Body of pancreas (tissue), 4 donors: ENCODE results near the gene ITGB6. TPM values are rescaled to one million over a fixed set of nuclear protein-coding genes. Genes with fewer than 3 reads are reported as not detected.

Experiments
- ATAC-seq: fragments of 150-250 bp; one replicate; pipeline ENCODE4 v1.9.1; 2016
- DNase-seq, 4 donors: peaks; one replicate each; pipeline ENCODE4 v3.0.0-alpha.2; 2019
- H3K27ac ChIP-seq, 4 donors: fragments of 200-600 bp; sonication (generic); 1 replicate in 3 of 4; 2 replicates in 1 of 4; pipeline versions ENCODE4 v1.5.1 to v1.6.1; 2016 to 2019; ENCODE audit warnings: mild to moderate bottlenecking in 1 of 4, mixed read lengths in 1 of 4, moderate library complexity in 1 of 4
- H3K27me3 ChIP-seq, 2 donors: fragments of 200-600 bp; sonication (generic); one replicate each; pipeline ENCODE4 v1.6.0; 2016; ENCODE audit warnings: mild to moderate bottlenecking in 1 of 2
- H3K36me3 ChIP-seq, 2 donors: fragments of 200-600 bp; sonication (generic); replicated peaks in 1 of 2; 2 replicates each; pipeline ENCODE4 v1.5.1; 2016; ENCODE audit warnings: low read depth in 2 of 2; ENCODE audit not compliant: insufficient read depth in 1 of 2
- H3K4me1 ChIP-seq: fragments of 200-600 bp; sonication (generic); one replicate; pipeline ENCODE4 v1.6.0; 2016
- H3K4me3 ChIP-seq, 2 donors: fragments of 200-600 bp; sonication (generic); 1 replicate in 1 of 2; 2 replicates in 1 of 2; pipeline ENCODE4 v1.5.1; 2016 to 2019
- H3K9me3 ChIP-seq, 3 donors: fragments of 200-600 bp; sonication (generic); 1 replicate in 2 of 3; 2 replicates in 1 of 3; pipeline ENCODE4 v1.5.1; 2016
- CTCF ChIP-seq, 7 experiments: fragments of 450-650 bp in 4 of 7; fragments of 200-600 bp in 3 of 7; sonication (generic) in 3 of 7; IDR thresholded peaks; one replicate each; pipeline ENCODE4 v1.5.1; 2016 to 2019; ENCODE audit warnings: antibody characterized with exemption in 7 of 7
- POLR2A ChIP-seq, 3 donors: fragments of 450-650 bp; IDR thresholded peaks; one replicate each; pipeline ENCODE4 v1.6.1; 2016; ENCODE audit warnings: antibody characterized with exemption in 3 of 3, mild to moderate bottlenecking in 2 of 3
- WGBS, 2 donors: methylation state at CpG; one replicate each; pipeline ENCODE4 v1.1.5; 2017; 5-methylcytosine and 5-hydroxymethylcytosine counted together
- intact Hi-C: fragments of 100-400 bp; cut with DNase I; formaldehyde crosslinking; loops from one replicate; pipeline ENCODE4 v1.15.1; 2023
- total RNA-seq, 2 donors: library from RNA; depleted of rRNA; stranded (reverse); fragments of >200 nt; gene quantifications; one replicate each; pipeline ENCODE4 v1.1.0, GENCODE V29; 2016

The ITGB6 gene
- total RNA-seq, 2 donors from 2014 or later: 5.3 to 9.9 TPM

- TF ChIP-seq CTCF (IDR thresholded peaks at IDR 0.05) (no peak), POLR2A (IDR thresholded peaks at IDR 0.05) (no peak)
- Histone ChIP-seq H3K27ac (peak overlapping the region in 1 of 4 donors; percentile 81), H3K27me3 (no peaks in the 10 kb centered on the region), H3K4me3 (no peak overlapping the region), H3K36me3 (no peaks in the 10 kb centered on the region), H3K4me1 (peaks cover 35% of the 10 kb centered on the region), H3K9me3 (no peaks in the 10 kb centered on the region)
- no peak for DNase-seq
- WGBS, 2 donors: 100% methylated on average over 1 of the region's 1 CpG
- intact Hi-C loops: no loop called here
- no peak for ATAC-seq
These were observed 29.5 kb upstream of the ITGB6 start for GRCh38 chr2:160229591-160229990.

GRCh38 chr2:160228141-160228917 lies 28.3 kb upstream of the ITGB6 start:
- TF ChIP-seq CTCF (IDR thresholded peaks at IDR 0.05): no peak
- WGBS, 2 donors: 32 to 41% methylated on average over 5 of the region's 5 CpGs
- intact Hi-C loops: no loop called here
- Histone ChIP-seq H3K27ac (peak overlapping the region in 3 of 4 donors; percentile 2 to 81 (median 39)), H3K36me3 (no peaks in the 10 kb centered on the region), H3K27me3 (no peaks in the 10 kb centered on the region), H3K4me1 (peaks cover 35% of the 10 kb centered on the region), H3K9me3 (no peaks in the 10 kb centered on the region), H3K4me3 (no peak overlapping the region)
- DNase-seq (peak in 1 of 4 donors; percentile 29), ATAC-seq (peak; percentile 59)

- Histone ChIP-seq H3K9me3 (no peaks in the 10 kb centered on the region), H3K36me3 (no peaks in the 10 kb centered on the region), H3K27ac (peak overlapping the region in 3 of 4 donors; percentile 2 to 81 (median 39)), H3K4me3 (no peak overlapping the region), H3K27me3 (no peaks in the 10 kb centered on the region), H3K4me1 (peaks cover 35% of the 10 kb centered on the region)
- ATAC-seq: no peak
- WGBS, 2 donors: 69 to 75% methylated on average over 5 of the region's 5 CpGs
- DNase-seq: no peak
- intact Hi-C loops: no loop called here
- TF ChIP-seq POLR2A (IDR thresholded peaks at IDR 0.05): no peak
- no peak for TF ChIP-seq CTCF (IDR thresholded peaks at IDR 0.05)
These were observed 27.3 kb upstream of the ITGB6 start for GRCh38 chr2:160227293-160227915.

- peaks cover 37% of the 10 kb centered on the region for H3K4me1 ChIP-seq
These were observed 26.3 kb upstream of the ITGB6 start for GRCh38 chr2:160226367-160226766.

More at GRCh38 chr2:160226367-160226766, 26.3 kb upstream of the ITGB6 start:
- no peak for TF ChIP-seq CTCF (IDR thresholded peaks at IDR 0.05)
- 81 to 82% methylated on average over 4 to 5 of the region's 5 CpGs for WGBS, 2 donors
- H3K27me3 ChIP-seq: no peaks in the 10 kb centered on the region
- H3K27ac ChIP-seq: peak overlapping the region in 3 of 4 donors; percentile 53 to 81 (median 75)
- intact Hi-C loops: no loop called here
- no peaks in the 10 kb centered on the region for H3K36me3 ChIP-seq
- H3K4me3 ChIP-seq: no peak overlapping the region
- H3K9me3 ChIP-seq: no peaks in the 10 kb centered on the region
- ATAC-seq: no peak
- DNase-seq: no peak
